ENCODE data around the gene OOSP2.

Gene OOSP2

DNA sequence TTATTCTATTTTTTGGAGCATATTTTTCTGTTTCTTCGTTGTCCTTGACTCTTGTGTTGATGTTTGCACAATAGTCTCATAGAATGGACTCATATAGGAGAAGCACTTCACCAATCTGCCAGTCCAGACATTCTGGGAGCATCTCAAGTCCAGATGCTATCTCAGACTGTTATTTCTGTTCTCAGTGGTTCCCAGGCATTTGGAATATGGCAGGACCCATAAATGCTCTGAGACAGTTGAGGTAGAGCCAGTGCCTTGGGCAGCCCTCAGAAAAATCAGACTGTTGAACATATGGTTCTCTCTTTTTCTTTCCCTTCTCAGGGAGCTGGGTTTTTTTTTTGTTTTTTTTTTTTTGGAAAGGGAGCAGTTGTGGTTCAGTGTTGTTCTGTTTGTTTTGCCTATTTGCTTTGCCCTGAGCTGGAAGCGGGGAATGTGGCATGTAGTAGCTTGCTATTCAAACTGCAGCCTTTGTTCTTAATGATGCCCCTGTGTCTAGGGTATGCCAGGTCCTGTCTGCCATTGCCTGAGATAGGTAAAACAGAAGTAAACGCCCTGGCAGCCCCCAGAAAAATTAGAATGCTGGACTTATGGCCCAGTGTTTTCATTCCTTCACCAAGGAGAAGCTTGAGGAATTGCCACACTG lies 44.5 kb downstream of the OOSP2 start:
- no peak for DNase-seq

DNA sequence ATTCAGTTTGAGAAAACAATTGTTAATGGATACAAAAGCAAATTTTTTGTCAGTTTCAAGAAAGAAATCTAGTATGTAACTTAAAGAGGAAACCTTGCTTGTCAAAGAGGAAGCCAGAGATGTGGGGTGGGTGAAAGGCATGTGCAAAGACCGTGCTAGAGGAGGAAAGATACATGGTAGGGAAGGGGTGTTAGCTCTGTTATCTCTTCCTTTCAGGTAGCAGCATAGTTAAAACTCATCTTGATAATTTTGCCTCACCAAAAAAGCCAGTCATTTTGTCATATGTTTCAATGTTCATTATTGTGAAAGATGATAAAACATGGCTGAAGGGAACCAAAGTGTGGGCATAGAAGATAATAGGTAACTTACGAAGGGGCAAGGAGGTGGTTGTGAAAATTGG lies 45.7 kb downstream of the OOSP2 start:
- no peak for DNase-seq

DNA sequence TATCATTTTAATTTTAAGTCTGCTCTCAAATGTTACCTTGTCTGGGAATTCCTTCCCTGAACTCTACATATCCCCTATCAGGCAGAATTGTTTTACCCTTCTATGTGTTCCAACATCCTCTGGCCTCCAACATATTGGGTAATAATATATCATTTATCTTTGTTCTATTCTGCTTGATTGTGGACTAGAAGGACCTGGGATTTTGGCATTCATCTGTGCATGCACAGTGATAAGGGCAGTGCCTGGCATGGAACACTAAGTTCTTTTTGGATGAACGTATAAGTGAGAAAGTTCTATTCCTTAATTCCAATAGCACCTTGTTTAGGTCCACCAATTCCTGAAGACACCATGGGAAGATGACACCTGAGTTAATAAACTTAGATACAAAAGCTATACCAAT lies 47.0 kb downstream of the OOSP2 start:
- no peak for DNase-seq

DNA sequence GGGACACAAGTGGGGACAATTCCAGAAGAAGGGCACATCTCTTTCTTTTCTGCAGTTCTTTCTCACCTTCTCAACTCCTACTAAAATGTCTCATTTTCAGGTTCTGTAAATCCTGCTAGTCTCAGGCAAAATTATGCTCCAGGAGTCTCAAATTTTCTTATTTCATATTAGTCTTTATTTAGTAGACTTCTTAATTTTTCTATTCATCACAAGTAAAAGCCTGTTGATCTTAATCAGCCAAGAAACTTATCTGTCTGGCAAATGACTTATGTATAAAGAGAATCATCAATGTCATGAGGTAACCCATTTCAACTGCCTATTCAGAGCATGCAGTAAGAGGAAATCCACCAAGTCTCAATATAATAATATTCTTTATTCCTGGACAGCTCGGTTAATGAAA lies 48.2 kb downstream of the OOSP2 start, which contains the start of gene MS4A2:
Gene MS4A2, plus strand, starts transcription at position 301 of the 400 bp plus-strand sequence. CDS start 102 bp downstream, outside the sequence.
- no peak for DNase-seq

DNA sequence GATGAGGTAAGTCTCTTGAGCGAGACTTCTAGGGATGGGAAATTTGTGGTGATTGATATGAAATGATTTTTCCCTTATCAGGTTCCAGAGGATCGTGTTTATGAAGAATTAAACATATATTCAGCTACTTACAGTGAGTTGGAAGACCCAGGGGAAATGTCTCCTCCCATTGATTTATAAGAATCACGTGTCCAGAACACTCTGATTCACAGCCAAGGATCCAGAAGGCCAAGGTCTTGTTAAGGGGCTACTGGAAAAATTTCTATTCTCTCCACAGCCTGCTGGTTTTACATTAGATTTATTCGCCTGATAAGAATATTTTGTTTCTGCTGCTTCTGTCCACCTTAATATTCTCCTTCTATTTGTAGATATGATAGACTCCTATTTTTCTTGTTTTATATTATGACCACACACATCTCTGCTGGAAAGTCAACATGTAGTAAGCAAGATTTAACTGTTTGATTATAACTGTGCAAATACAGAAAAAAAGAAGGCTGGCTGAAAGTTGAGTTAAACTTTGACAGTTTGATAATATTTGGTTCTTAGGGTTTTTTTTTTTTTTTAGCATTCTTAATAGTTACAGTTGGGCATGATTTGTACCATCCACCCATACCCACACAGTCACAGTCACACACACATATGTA lies 55.4 kb downstream of the OOSP2 start:
- DNase-seq, result no peak

DNA sequence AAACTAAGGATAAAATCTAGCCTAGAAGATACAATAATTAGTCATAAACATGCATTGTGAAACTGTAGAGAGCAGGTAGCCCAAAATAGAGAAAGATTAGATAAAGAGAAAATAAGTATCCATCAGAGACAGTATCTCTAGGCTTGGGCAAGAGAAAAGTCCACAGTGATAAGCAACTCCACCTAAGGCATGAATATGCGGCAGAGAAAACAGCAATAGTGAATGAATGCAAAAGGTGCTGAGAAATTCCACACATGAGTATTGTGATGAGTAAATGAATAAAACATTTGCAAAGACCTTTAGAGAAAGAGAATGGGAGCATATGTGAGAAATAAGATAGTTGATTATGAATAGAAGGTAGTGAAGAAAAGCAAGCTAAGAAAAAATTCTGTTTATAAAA lies 57.0 kb downstream of the OOSP2 start:
- DNase-seq, result no peak
